Measurements from ENCODE around the gene LRMDA. TPM values are rescaled to one million over a fixed set of nuclear protein-coding genes. Genes with fewer than 3 reads are reported as not detected.
"Not testable (repeated sequence)": the region's sequence is repeated elsewhere in the genome, so short reads cannot be mapped to it uniquely, and the experiment has no call there.

The LRMDA gene
- total RNA-seq, 1 donor from 2014 or later: 17.1 TPM

GRCh38 chr10:76045174-76045573 lies 613.8 kb downstream of the LRMDA start:
- no peak for DNase-seq (ENCODE audit: low spot score)

GRCh38 chr10:76047521-76047920 lies 616.1 kb downstream of the LRMDA start:
- no peak for DNase-seq (ENCODE audit: low spot score)

- DNase-seq (ENCODE audit: low spot score): no peak
Observed at GRCh38 chr10:76049581-76050290, 618.3 kb downstream of the LRMDA start.

GRCh38 chr10:76050291-76050625 lies 618.8 kb downstream of the LRMDA start:
- no peak for DNase-seq (ENCODE audit: low spot score)

GRCh38 chr10:76051007-76051936 lies 619.8 kb downstream of the LRMDA start:
- DNase-seq (ENCODE audit: low spot score): no peak

- no peak for DNase-seq (ENCODE audit: low spot score)
Observed at GRCh38 chr10:76052682-76053503, 621.5 kb downstream of the LRMDA start.

GRCh38 chr10:76055466-76055865 lies 624.0 kb downstream of the LRMDA start:
- no peak for DNase-seq (ENCODE audit: low spot score)

GRCh38 chr10:76055963-76056362 lies 624.5 kb downstream of the LRMDA start:
- DNase-seq (ENCODE audit: low spot score): no peak

- not testable (repeated sequence) for DNase-seq (ENCODE audit: low spot score)
Observed at GRCh38 chr10:76060993-76061392, 629.6 kb downstream of the LRMDA start.

- no peak for DNase-seq (ENCODE audit: low spot score)
Observed at GRCh38 chr10:76066457-76066856, 635.0 kb downstream of the LRMDA start.

- no peak for DNase-seq (ENCODE audit: low spot score)
Observed at GRCh38 chr10:76067447-76067846, 636.0 kb downstream of the LRMDA start.

GRCh38 chr10:76068856-76069255 lies 637.4 kb downstream of the LRMDA start:
- DNase-seq (ENCODE audit: low spot score): no peak

GRCh38 chr10:76070916-76071315 lies 639.5 kb downstream of the LRMDA start:
- DNase-seq (ENCODE audit: low spot score): no peak

- no peak for DNase-seq (ENCODE audit: low spot score)
Observed at GRCh38 chr10:76071653-76072365, 640.4 kb downstream of the LRMDA start.

GRCh38 chr10:76072384-76072783 lies 641.0 kb downstream of the LRMDA start:
- DNase-seq (ENCODE audit: low spot score): no peak

- DNase-seq (ENCODE audit: low spot score): no peak
Observed at GRCh38 chr10:76073524-76073923, 642.1 kb downstream of the LRMDA start.

- DNase-seq (ENCODE audit: low spot score): no peak
Observed at GRCh38 chr10:76074659-76075058, 643.2 kb downstream of the LRMDA start.

GRCh38 chr10:76080451-76080850 lies 649.0 kb downstream of the LRMDA start:
- no peak for DNase-seq (ENCODE audit: low spot score)

- DNase-seq (ENCODE audit: low spot score): no peak
Observed at GRCh38 chr10:76080991-76081390, 649.6 kb downstream of the LRMDA start.

GRCh38 chr10:76082232-76082631 lies 650.8 kb downstream of the LRMDA start:
- DNase-seq (ENCODE audit: low spot score): no peak

GRCh38 chr10:76082956-76083355 lies 651.5 kb downstream of the LRMDA start:
- no peak for DNase-seq (ENCODE audit: low spot score)

Measured in mucosa of gallbladder (tissue), 1 donor.